AG09319 (cell line): Measurements from ENCODE around the gene SLC7A10.
"Not testable (repeated sequence)": the region's sequence is repeated elsewhere in the genome, so short reads cannot be mapped to it uniquely, and the experiment has no call there.

Experiments
- DNase-seq: peaks from one replicate; pipeline ENCODE4 v3.0.0-alpha.2; 2010; ENCODE audit warnings: low read depth; ENCODE audit errors: extremely low read depth
- TF ChIP-seq, protein P1 (sequence below): IDR thresholded peaks from 2 replicates; pipeline ENCODE4 v1.5.1; 2011; ENCODE audit warnings: low read depth, mild to moderate bottlenecking, inconsistent platforms, low read length, moderate library complexity

Gene SLC7A10

DNA sequence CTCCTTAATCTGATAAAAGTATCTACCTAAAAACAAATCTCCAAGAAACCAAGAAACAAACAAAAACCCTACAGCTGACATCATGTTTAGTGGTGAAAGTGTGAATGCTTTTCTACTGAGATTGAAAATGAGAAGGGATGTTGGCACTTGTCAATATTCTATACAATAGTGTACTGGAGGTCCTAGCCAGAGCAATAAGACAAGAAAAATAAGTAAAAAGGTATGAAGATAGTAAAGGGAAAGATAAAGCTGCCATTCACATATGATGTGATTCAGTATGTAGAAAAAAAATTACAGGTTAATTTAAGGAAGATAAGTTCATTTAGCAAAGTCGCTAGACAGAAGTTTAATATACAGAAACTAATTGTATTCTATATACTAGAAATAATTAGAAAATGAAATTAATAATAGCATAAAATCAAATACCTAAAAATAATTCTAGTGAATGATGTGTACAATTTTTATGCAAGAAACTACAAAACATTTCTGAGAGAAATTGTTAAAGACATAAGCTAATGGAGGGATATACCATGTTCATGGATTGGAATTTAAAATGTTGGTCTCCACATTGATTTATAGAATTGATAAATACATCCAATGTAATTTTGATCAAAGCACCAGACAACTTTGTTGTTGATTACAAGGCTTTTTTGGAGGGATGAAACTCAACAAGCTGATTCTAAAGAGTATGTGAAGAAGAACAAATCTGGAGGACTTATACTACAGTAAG is 2.4 kb upstream of the SLC7A10 start:
- no peak for DNase-seq
- TF ChIP-seq, protein P1, sequence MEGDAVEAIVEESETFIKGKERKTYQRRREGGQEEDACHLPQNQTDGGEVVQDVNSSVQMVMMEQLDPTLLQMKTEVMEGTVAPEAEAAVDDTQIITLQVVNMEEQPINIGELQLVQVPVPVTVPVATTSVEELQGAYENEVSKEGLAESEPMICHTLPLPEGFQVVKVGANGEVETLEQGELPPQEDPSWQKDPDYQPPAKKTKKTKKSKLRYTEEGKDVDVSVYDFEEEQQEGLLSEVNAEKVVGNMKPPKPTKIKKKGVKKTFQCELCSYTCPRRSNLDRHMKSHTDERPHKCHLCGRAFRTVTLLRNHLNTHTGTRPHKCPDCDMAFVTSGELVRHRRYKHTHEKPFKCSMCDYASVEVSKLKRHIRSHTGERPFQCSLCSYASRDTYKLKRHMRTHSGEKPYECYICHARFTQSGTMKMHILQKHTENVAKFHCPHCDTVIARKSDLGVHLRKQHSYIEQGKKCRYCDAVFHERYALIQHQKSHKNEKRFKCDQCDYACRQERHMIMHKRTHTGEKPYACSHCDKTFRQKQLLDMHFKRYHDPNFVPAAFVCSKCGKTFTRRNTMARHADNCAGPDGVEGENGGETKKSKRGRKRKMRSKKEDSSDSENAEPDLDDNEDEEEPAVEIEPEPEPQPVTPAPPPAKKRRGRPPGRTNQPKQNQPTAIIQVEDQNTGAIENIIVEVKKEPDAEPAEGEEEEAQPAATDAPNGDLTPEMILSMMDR: no peak

DNA sequence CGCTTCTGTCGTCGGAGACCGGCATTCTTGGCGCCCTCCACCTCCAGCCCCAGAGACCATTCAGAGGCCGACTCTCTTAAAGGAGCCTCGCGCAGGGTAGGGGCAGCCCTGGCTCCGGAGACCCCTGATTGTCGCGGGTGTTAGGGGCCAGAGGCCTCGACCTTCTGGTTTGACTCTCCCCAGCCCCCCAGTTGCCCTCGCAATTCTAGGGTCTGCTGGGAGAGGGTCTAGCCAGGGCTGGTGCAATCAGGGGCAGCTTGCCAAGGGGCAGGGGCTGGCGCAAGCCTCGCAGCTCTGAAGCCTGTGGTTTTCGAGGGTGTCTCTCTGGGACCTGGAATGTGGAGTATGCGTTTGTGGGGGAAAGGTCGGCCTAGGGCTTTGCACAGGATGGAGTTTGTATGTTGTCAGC is 1.6 kb upstream of the SLC7A10 start:
- TF ChIP-seq, protein P1: no peak
- DNase-seq: no peak

DNA sequence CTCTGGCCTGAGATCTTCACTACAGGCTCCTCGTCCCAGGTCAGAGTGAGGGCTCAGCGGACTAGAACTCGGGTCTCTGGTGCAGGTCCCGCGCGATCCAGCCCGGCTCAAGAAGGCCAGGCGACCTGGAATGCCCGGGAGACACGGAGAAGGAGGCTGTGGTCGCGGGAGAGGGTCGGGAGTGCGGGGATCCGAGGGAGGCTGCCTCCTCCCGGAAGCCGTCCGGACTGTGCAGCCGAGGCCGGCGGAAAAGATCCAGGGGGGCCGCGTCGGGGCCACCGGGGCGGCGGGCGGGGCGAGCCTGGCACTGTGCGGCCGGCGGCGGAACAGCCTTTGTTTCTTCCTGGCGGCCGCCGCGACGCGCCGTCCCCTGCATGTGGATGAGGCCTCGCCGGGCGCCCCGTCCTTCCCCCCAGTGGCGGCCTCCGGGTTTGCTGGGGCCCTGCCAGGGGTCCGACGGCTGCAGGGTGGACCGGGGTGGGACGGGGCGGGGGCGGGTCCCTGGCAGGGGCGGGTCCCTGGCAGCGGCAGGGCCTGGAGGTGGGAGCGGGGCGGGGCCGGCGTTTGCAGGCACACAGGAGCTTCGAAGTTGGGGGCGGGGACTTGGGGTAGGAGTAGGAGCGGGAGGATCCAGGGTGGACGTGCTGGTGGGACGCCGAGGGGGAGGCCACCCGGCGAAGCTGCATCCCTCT is 1.0 kb upstream of the SLC7A10 start:
- TF ChIP-seq, protein P1: no peak

DNA sequence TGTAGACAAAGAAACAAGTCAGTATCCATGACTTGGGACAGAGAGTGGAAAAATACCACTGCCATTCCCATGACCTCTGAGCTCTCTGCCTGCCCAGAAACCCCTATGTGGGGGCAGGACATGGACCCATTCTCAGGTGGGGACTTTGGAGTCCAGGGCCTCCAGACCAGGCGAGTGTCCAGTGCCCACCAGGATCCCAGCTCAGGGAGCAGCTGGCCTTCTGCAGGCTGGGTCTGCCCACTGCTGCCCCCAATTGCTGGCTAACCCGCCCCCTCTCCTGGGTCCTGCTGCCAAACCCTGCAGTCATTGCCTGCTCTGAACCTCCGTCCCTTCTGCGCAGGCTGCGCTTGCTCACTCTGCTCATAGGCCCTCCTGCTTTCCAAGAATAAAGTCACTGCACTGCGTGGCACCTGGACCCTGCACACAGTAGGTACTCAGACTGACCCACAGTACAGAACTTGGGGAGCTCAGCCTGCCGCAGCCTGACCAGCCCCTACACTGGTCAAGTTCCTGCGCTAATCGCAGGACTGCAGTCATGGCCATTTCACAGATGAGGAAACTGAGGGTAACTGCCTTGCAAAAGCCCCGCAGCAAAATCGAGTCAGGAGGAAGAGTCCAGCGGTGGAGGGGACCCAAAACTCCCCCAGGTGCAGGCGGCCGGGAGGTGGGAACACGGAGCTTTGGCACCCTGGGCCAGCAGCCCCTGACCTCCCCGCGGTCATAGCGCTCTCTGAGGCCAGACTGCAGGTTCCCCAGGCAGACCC is 774 bp downstream of the SLC7A10 start:
- no peak for DNase-seq
- TF ChIP-seq, protein P1: no peak

More for the DNA sequence above, 1.0 kb upstream of the SLC7A10 start:
- DNase-seq: no peak

DNA sequence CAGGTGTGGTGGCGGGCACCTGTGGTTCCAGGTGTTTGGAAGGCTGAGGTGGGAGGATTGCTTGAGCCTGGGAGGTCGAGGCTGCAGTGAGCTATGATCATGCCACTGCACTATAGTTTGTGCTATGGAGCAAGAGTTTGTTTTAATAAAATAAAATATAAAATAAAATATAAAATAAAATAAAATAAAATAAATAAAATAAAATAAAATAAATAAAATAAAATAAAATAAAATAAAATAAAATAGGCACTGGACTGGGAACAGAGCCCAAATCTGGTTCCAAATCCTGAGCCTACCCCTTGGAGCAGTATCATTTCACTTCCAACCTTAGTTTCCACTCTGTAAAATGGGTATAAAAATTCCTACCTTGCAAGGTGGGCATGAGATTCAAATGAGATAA is 3.4 kb downstream of the SLC7A10 start:
- not testable (repeated sequence) for DNase-seq

DNA sequence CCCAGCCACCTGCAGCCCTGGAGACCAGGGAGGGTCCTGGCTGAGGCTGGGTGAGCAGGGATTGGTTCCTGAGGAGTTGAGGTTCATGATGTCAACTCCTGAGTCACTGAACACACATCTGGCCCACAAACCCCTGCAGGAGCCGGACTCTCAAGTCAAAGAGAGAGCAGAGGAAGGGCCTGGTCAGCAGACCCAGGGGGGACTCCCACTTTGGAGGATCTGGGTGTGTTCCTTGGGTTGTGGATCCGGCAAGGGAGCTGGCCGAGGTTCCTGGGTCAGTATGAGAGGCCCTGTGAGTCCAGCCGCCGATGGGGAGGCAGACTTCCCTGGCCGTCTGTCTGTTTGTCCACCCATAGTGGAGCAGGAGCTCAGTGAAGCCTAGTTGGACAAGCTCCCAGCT is 4.0 kb downstream of the SLC7A10 start:
- TF ChIP-seq, protein P1: no peak

DNA sequence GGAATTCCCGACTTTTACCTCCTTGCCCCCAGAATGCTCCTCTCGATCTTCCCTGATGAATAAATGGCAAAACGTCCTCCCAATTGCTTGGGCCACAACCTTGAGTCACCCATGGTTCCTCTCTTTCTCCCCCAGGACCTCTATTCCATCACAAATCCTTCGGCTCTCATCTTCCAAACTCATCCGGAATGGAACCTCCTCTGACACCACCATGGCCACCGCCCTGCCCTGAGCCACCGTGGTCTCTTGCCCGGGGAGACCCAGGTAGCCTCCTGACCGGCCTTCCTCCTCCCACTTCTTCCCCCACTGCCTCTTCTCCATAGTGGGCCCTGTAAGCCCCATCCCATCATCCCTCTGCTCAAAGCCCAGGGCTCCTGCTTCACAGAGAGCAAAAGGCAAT is 4.9 kb downstream of the SLC7A10 start:
- TF ChIP-seq, protein P1: no peak

More for the DNA sequence above, 4.0 kb downstream of the SLC7A10 start:
- no peak for DNase-seq

More for the DNA sequence above, 4.9 kb downstream of the SLC7A10 start:
- no peak for DNase-seq
